Epithelial cell of esophagus (primary cell): ENCODE results near the gene RALGAPA1.
"Not testable (repeated sequence)": the region's sequence is repeated elsewhere in the genome, so short reads cannot be mapped to it uniquely, and the experiment has no call there.

ENCODE experiments used
- DNase-seq: peaks from one replicate; pipeline ENCODE4 v3.0.0; 2010; ENCODE audit warnings: low read depth
- H3K4me3 ChIP-seq: 2 replicates; pipeline ENCODE4 v1.5.1; 2011; ENCODE audit warnings: mild to moderate bottlenecking, low read length, control low read depth
- TF ChIP-seq, protein P1 (sequence below): IDR thresholded peaks from 2 replicates; pipeline ENCODE4 v1.5.1; 2011; ENCODE audit warnings: low read depth, mild to moderate bottlenecking, low read length, control low read depth, inconsistent platforms; ENCODE audit not compliant: insufficient read depth; ENCODE audit errors: missing control alignments

RALGAPA1 gene

GRCh38 chr14:35741345-35742031 lies 67.6 kb downstream of the RALGAPA1 start:
- no peak for DNase-seq
- no peak overlapping the region for H3K4me3 ChIP-seq
- TF ChIP-seq, protein P1, sequence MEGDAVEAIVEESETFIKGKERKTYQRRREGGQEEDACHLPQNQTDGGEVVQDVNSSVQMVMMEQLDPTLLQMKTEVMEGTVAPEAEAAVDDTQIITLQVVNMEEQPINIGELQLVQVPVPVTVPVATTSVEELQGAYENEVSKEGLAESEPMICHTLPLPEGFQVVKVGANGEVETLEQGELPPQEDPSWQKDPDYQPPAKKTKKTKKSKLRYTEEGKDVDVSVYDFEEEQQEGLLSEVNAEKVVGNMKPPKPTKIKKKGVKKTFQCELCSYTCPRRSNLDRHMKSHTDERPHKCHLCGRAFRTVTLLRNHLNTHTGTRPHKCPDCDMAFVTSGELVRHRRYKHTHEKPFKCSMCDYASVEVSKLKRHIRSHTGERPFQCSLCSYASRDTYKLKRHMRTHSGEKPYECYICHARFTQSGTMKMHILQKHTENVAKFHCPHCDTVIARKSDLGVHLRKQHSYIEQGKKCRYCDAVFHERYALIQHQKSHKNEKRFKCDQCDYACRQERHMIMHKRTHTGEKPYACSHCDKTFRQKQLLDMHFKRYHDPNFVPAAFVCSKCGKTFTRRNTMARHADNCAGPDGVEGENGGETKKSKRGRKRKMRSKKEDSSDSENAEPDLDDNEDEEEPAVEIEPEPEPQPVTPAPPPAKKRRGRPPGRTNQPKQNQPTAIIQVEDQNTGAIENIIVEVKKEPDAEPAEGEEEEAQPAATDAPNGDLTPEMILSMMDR, result no peak

GRCh38 chr14:35740215-35740614 lies 68.9 kb downstream of the RALGAPA1 start:
- H3K4me3 ChIP-seq, result no peak overlapping the region
- TF ChIP-seq, protein P1, result no peak
- no peak for DNase-seq

DNA sequence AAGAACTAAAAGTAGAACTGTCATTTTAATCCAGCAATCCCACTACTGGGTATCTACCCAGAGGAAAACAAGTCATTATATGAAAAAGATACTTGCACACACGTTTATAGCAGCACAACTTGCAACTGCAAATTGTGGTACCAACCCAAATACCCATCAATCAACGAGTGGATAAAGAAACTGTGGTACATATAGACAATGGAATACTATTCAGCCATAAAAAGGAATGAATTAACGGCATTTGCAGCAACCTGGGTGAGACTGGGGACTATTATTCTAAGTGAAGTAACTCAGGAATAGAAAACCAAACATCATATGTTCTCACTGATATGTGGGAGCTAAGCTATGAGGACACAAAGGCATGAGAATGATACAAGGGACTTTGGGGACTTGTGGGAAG lies 73.9 kb downstream of the RALGAPA1 start:
- not testable (repeated sequence) for H3K4me3 ChIP-seq, DNase-seq

- not testable (repeated sequence) for H3K4me3 ChIP-seq, DNase-seq
These were observed 75.6 kb downstream of the RALGAPA1 start for GRCh38 chr14:35733510-35733909.

GRCh38 chr14:35730871-35731270 lies 78.2 kb downstream of the RALGAPA1 start:
- no peak for DNase-seq
- TF ChIP-seq, protein P1, result no peak
- H3K4me3 ChIP-seq, result no peak overlapping the region

GRCh38 chr14:35727764-35728163 lies 81.3 kb downstream of the RALGAPA1 start:
- no peak for DNase-seq
- TF ChIP-seq, protein P1, result no peak
- H3K4me3 ChIP-seq, result no peak overlapping the region

DNA sequence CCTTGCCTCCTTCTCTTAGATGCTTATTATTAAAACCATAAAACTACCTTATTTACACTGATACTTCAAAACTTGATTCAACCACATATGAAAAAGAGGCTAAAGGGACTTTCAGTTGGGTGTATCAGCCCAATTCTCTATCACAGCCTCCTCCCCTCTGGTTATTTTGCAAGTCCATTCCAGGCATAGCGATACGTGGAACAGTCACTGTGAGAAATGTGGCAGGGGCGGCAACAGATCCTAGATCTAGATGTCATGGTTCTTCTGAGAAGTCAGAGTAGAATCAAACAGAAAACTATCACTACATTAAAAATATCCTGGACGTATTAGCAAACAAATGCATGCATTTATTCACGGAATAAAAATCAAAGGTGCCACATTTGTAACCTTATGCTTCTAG lies 83.2 kb downstream of the RALGAPA1 start:
- DNase-seq, result no peak
- H3K4me3 ChIP-seq, result no peak overlapping the region
- TF ChIP-seq, protein P1, result no peak

DNA sequence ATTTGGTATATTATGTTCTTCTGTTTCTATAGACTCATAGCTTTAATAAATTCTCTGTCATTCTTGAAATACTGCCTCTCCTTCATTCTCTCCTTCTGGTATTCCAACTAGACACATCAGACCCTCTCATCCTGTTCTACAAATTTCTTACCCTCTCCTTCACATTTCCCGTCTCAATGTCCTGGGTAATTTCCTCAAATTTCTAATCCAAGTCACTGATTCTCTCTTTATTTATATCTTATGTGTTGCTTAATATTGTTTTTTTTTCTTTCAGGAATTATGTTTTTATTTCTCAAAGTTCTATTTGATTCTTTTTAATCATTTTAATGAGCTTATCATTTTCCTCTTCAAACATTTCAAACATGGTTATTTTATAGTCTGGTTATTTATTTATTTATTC lies 94.0 kb downstream of the RALGAPA1 start:
- TF ChIP-seq, protein P1, result no peak
- no peak overlapping the region for H3K4me3 ChIP-seq
- DNase-seq, result no peak
